NCI-H1694 treated with DMSO at 0.1 percent for 48 hours (cell line): ENCODE data around the gene FRS2.
"Not testable (repeated sequence)": the region's sequence is repeated elsewhere in the genome, so short reads cannot be mapped to it uniquely, and the experiment has no call there.

ENCODE experiments used
- DNase-seq: peaks from one replicate; lab custom pipeline; 2025; lab: John Stamatoyannopoulos, UW

The FRS2 gene

GRCh38 chr12:69470189-69471075 lies at the start of gene FRS2:
Gene FRS2 (plus strand): TSS chr12:69470388. CDS start chr12:69569031, 98,643 bp downstream.
- peak; percentile 72 for DNase-seq

- DNase-seq, result no peak
These were observed 48.6 kb upstream of the FRS2 start for GRCh38 chr12:69421548-69421947.

- DNase-seq, result no peak
These were observed 46.9 kb upstream of the FRS2 start for GRCh38 chr12:69423037-69423905.

- no peak for DNase-seq
These were observed 44.8 kb upstream of the FRS2 start for GRCh38 chr12:69425417-69425816.

- DNase-seq, result no peak
These were observed 41.7 kb upstream of the FRS2 start for GRCh38 chr12:69428351-69429073.

GRCh38 chr12:69430942-69431590 lies 39.1 kb upstream of the FRS2 start:
- no peak for DNase-seq

GRCh38 chr12:69431591-69432222 lies 38.5 kb upstream of the FRS2 start:
- DNase-seq, result no peak

- DNase-seq, result no peak
These were observed 36.5 kb upstream of the FRS2 start for GRCh38 chr12:69433653-69434052.

- DNase-seq, result no peak
These were observed 34.5 kb upstream of the FRS2 start for GRCh38 chr12:69435644-69436043.

- DNase-seq, result no peak
These were observed 33.1 kb upstream of the FRS2 start for GRCh38 chr12:69437073-69437472.

- no peak for DNase-seq
These were observed 31.6 kb upstream of the FRS2 start for GRCh38 chr12:69438539-69438938.

- DNase-seq, result no peak
These were observed 30.2 kb upstream of the FRS2 start for GRCh38 chr12:69440016-69440415.

GRCh38 chr12:69440886-69441285 lies 29.3 kb upstream of the FRS2 start:
- DNase-seq, result no peak

- no peak for DNase-seq
These were observed 27.3 kb upstream of the FRS2 start for GRCh38 chr12:69442894-69443293.

GRCh38 chr12:69443916-69444315 lies 26.3 kb upstream of the FRS2 start:
- DNase-seq, result no peak

GRCh38 chr12:69447892-69448291 lies 22.3 kb upstream of the FRS2 start:
- DNase-seq, result no peak

- not testable (repeated sequence) for DNase-seq
These were observed 17.5 kb upstream of the FRS2 start for GRCh38 chr12:69452598-69453132.

GRCh38 chr12:69456239-69456638 lies 13.9 kb upstream of the FRS2 start:
- no peak for DNase-seq

- DNase-seq, result no peak
These were observed 12.8 kb upstream of the FRS2 start for GRCh38 chr12:69457433-69457832.

GRCh38 chr12:69459477-69459876 lies 10.7 kb upstream of the FRS2 start:
- no peak for DNase-seq

GRCh38 chr12:69464428-69464827 lies 5.8 kb upstream of the FRS2 start:
- no peak for DNase-seq
